ENCODE results near the gene POC1A.
A peak's percentile ranks its signal among the peaks of the same experiment; 100 is the strongest.
"Not testable (repeated sequence)": the region's sequence is repeated elsewhere in the genome, so short reads cannot be mapped to it uniquely, and the experiment has no call there.

POC1A gene

DNA sequence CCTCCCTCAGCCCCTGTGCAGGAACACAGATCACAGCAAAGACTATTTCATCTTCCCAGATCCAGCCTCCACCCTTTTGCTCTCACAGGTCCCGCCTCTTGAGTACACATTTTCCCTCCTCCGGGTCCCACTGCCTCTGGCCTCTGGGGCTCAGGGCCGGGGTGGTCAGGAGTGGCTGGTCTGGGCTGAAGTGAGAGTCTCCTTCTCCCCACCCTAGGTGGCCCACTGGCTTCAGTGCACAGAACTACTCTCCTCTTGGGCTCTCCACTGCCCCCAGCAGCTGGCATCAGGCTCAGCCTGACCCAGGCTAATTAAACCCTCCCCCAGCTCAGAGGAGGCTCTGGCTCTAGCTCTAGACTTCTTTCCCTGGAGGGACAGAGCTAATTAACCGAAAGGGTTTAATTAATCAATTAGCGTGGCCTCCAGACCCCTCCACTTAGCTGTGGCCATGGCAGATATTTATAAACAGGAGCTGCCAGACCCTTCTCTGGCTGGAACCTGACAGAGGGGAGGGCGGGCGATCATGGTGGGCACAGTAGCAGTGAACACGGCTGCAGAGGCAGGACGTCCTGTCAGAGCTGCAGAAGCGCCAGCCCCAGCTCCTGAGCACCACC, 113.0 kb downstream of the POC1A start:
- peaks cover 20% of the 10 kb centered on the region for H3K27me3 Mint-ChIP-seq
- H3K4me1 Mint-ChIP-seq: peaks cover 17% of the 10 kb centered on the region
- no peak overlapping the region for H3K4me3 Mint-ChIP-seq
- H3K9me3 Mint-ChIP-seq: no peaks in the 10 kb centered on the region
- ATAC-seq: no peak
- no peak overlapping the region for H3K27ac Mint-ChIP-seq
- no peaks in the 10 kb centered on the region for H3K36me3 Mint-ChIP-seq

- no peaks in the 10 kb centered on the region for H3K36me3 Mint-ChIP-seq
- ATAC-seq: no peak
- H3K27me3 Mint-ChIP-seq: peaks cover 20% of the 10 kb centered on the region
- H3K4me1 Mint-ChIP-seq: peaks cover 23% of the 10 kb centered on the region
- no peaks in the 10 kb centered on the region for H3K9me3 Mint-ChIP-seq
- H3K27ac Mint-ChIP-seq: no peak overlapping the region
- no peak overlapping the region for H3K4me3 Mint-ChIP-seq
These were observed 113.6 kb downstream of the POC1A start for GRCh38 chr3:52040600-52040999.

DNA sequence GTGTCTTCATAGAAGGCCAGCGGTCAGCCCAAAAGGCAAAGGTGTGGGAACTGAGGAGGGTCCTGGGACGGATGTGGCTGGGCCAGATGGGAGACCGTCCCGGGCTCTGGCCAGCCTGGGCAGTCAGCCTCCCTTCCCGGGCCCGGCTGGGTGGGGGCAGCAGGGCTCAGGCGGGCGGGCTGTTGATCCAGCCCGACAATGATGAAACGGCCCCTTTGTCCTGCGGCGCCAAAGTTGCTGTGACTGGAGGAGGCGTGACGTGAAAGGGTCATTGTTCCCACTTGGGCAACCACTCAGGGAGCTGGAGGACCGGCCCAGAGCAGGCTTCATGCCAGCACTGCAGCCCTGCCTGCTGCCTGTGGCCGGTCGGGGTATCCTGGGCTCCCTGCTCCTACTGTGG, 114.4 kb downstream of the POC1A start:
- ATAC-seq: no peak
- no peaks in the 10 kb centered on the region for H3K9me3 Mint-ChIP-seq
- no peaks in the 10 kb centered on the region for H3K36me3 Mint-ChIP-seq
- H3K27me3 Mint-ChIP-seq: peaks cover 21% of the 10 kb centered on the region
- H3K27ac Mint-ChIP-seq: no peak overlapping the region
- no peak overlapping the region for H3K4me3 Mint-ChIP-seq
- H3K4me1 Mint-ChIP-seq: peaks cover 25% of the 10 kb centered on the region

DNA sequence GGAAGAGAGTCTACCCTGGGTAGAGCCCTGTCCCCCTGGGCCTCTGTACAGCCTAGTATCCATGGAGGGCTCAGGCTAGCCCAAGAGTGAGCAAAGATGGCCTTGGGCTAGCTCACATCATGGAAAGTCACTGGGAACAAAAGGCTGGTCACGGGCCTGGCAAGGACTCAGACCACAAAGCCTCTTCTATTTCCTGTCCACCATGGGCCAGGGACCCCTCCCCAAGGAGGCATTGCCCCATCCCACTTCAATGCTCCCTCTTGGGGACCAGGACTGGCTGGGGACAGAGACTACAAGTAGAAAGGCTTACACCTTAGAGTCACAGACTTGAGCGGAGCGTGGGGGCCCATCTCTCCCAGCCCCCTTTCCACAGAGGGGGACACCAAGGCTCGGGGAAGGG, 114.8 kb downstream of the POC1A start:
- Mint-ChIP-seq H3K9me3 (no peaks in the 10 kb centered on the region), H3K4me1 (peaks cover 25% of the 10 kb centered on the region), H3K4me3 (no peak overlapping the region), H3K27me3 (peaks cover 25% of the 10 kb centered on the region), H3K27ac (no peak overlapping the region), H3K36me3 (no peaks in the 10 kb centered on the region)
- ATAC-seq: no peak

DNA sequence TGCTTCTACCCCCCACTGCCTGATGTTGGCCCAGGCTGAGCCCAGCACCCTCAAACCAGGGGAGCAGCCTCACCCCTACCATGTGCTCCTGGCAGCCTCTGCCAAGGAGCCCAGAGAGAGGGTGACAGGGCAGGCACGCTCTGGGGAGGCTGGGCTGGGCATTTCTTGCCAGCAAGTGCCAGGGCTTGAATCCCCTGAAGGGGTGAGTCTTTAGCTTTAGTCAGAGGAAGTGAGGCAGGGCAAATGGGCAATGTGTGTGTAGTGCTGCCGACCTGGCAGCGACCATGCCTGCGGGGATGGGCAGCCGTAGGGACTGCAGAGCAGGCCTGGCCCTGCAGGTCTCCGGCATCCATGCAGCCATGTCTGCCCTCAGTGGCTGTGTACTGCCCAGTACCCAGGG, 116.0 kb downstream of the POC1A start:
- Mint-ChIP-seq H3K27me3 (peaks cover 37% of the 10 kb centered on the region), H3K36me3 (no peaks in the 10 kb centered on the region), H3K27ac (no peak overlapping the region), H3K4me1 (peaks cover 25% of the 10 kb centered on the region), H3K4me3 (no peak overlapping the region), H3K9me3 (no peaks in the 10 kb centered on the region)
- ATAC-seq: no peak

- H3K9me3 Mint-ChIP-seq: no peaks in the 10 kb centered on the region
- H3K27ac Mint-ChIP-seq: no peak overlapping the region
- H3K36me3 Mint-ChIP-seq: no peaks in the 10 kb centered on the region
- ATAC-seq: no peak
- peaks cover 37% of the 10 kb centered on the region for H3K27me3 Mint-ChIP-seq
- H3K4me3 Mint-ChIP-seq: no peak overlapping the region
- peaks cover 23% of the 10 kb centered on the region for H3K4me1 Mint-ChIP-seq
These were observed 116.9 kb downstream of the POC1A start for GRCh38 chr3:52037291-52037690.

DNA sequence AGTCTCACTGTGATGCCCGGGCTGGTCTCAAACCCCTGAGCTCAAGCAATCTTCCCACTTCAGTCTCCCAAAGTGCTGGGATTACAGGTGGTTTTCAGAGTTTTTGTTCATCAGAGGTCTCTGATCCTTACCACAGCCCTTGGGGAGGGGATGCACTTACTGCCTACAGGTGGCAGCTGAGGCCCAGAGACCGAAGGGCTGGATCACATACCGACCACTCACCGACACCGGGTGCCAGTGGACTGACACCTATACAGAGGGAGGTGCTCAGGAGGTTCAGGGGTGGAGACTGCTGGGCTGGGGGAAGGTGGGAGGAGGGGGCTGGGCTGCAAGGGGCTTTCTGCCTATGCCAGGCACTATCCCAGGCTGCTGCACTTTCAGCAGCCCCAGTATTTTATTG, 117.4 kb downstream of the POC1A start:
- ATAC-seq: no peak
- Mint-ChIP-seq H3K27ac (no peak overlapping the region), H3K4me3 (no peak overlapping the region), H3K9me3 (peaks cover 3% of the 10 kb centered on the region), H3K4me1 (peaks cover 18% of the 10 kb centered on the region), H3K27me3 (peaks cover 34% of the 10 kb centered on the region), H3K36me3 (no peaks in the 10 kb centered on the region)

DNA sequence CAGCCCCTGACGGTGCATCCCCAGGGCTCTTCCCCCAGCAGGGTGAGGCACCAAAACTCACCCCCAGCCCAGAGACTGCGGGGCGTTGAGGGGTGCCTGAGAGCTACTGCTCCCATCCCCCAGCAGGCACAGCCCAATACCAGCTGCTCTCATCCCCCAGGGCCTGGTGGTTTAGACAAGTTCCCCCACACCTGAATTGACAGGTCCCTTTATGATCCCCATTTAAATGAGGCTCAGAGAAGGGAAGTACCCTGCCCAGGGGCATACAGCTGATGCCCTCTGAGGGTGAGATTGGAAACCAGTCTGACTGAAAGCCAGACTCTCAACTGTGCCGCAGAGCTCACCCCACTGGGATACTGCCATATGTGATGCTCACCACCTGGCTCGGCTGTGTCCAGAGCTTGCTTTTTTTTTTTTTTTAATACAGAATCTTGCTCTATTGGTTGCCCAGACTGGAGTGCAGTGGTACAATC, 118.0 kb downstream of the POC1A start:
- peaks cover 28% of the 10 kb centered on the region for H3K27me3 Mint-ChIP-seq
- no peaks in the 10 kb centered on the region for H3K36me3 Mint-ChIP-seq
- peaks cover 3% of the 10 kb centered on the region for H3K9me3 Mint-ChIP-seq
- no peak overlapping the region for H3K27ac Mint-ChIP-seq
- no peak overlapping the region for H3K4me3 Mint-ChIP-seq
- H3K4me1 Mint-ChIP-seq: peaks cover 15% of the 10 kb centered on the region
- peak; percentile 85 for ATAC-seq

DNA sequence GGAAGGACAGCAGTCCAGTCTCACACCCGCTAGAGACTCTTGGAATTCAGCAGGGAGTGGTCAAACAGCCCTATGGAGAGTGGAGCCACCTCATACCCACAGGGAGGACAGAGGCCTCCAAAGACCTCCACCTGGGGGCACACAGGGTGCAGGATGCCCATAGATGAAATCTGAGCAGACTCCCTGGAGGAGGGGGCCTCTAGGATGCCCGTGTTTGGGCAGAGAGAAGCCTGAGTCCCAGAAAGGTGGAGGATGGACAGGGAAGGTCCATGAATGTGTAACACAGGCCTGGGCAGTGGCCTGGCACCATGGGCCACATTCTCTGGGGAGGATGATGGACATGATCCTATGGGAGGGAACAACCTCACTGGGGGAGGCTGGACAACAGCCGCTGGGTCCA, 119.6 kb downstream of the POC1A start:
- H3K36me3 Mint-ChIP-seq: no peaks in the 10 kb centered on the region
- H3K9me3 Mint-ChIP-seq: peaks cover 3% of the 10 kb centered on the region
- no peak overlapping the region for H3K27ac Mint-ChIP-seq
- no peak for ATAC-seq
- peaks cover 22% of the 10 kb centered on the region for H3K27me3 Mint-ChIP-seq
- H3K4me1 Mint-ChIP-seq: peaks cover 15% of the 10 kb centered on the region
- no peak overlapping the region for H3K4me3 Mint-ChIP-seq

DNA sequence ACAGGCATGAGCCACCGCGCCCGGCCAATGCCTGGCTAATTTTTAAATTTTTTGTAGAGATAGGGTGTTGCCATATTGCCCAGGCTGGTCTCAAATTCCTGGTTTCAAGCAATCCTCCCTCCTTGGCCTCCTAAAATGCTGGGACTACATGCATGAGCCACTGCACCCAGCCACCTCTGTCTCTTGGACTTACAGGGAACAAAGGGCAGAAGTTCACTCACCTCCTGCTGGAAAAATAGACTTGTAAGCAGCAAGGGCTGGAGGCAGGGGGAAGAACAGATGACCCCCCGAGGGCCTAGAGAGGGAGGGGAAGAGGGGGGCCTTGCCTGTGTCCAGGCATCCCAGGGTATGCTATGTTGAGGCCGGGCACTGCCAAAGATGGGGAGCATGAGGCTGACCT, 120.0 kb downstream of the POC1A start:
- no peak for ATAC-seq

GRCh38 chr3:52033748-52034147, 120.5 kb downstream of the POC1A start:
- H3K4me1 Mint-ChIP-seq: peaks cover 15% of the 10 kb centered on the region
- peaks cover 17% of the 10 kb centered on the region for H3K27me3 Mint-ChIP-seq

More for the DNA sequence above, 120.0 kb downstream of the POC1A start:
- Mint-ChIP-seq H3K36me3 (no peaks in the 10 kb centered on the region), H3K9me3 (peaks cover 3% of the 10 kb centered on the region), H3K4me1 (peaks cover 15% of the 10 kb centered on the region), H3K27ac (no peak overlapping the region), H3K4me3 (no peak overlapping the region), H3K27me3 (peaks cover 18% of the 10 kb centered on the region)

DNA sequence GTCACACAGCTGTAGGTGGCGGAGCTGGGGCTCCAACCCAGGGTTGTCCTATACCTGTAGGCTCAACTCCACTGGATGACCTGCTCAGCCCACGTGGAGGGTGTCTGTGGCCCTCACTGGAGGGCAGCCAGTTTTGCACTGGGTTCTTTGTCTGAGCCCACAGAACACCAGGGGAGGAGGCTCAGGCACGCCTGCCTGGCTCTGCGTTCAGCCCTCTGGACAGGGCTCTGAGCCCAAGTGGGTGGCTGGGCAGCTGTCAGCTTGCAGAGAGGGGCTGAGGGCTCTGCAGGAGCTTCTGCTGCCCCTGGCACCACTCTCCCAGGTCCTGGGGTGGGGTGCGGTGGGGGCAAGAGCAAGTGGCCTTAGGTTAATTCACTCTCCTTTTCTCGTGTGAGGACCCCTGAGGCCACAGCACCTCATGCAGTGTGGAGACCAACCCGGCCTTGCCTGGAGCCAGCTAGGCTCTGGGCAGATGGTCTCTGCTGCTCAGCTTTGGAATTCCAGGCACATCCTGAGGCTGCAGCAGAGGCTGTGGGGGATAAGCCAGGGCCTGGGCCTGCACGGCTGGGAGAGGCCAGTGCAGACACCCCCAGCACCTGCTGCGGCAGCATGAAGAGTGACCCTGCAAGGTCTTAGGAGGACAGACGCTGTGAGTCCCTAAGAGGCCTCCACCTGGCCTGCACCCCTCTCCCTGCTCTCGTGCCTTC, 121.4 kb downstream of the POC1A start:
- no peak for ATAC-seq
- Mint-ChIP-seq H3K4me3 (no peak overlapping the region), H3K27ac (no peak overlapping the region), H3K27me3 (peaks cover 21% of the 10 kb centered on the region), H3K9me3 (peaks cover 3% of the 10 kb centered on the region), H3K4me1 (peaks cover 15% of the 10 kb centered on the region), H3K36me3 (no peaks in the 10 kb centered on the region)

More at GRCh38 chr3:52033748-52034147, 120.5 kb downstream of the POC1A start:
- not testable (repeated sequence) for H3K4me3 Mint-ChIP-seq, H3K9me3 Mint-ChIP-seq, H3K27ac Mint-ChIP-seq, ATAC-seq, H3K36me3 Mint-ChIP-seq

DNA sequence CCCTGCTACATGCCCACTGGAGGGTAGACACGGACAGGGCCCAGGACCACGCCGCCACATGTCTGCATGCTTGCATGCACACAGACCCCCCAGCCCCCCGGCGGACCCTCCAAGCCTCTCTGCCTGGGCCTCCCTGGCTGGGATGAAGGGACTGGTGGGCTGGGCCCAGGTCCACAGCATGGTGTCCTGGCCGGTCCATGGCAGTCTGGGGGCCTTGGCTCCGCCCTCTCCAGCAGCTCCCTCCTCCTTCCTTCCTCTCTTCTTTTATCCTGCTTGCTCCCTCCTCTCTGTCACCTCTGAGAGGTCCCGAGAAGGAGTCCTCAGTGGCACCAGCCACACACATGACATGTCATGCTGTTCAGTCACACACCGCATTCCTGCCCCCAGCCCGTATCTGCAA, 122.3 kb downstream of the POC1A start:
- H3K27me3 Mint-ChIP-seq: peaks cover 26% of the 10 kb centered on the region
- no peaks in the 10 kb centered on the region for H3K36me3 Mint-ChIP-seq
- no peak overlapping the region for H3K27ac Mint-ChIP-seq
- peaks cover 3% of the 10 kb centered on the region for H3K9me3 Mint-ChIP-seq
- no peak overlapping the region for H3K4me3 Mint-ChIP-seq
- ATAC-seq: no peak
- H3K4me1 Mint-ChIP-seq: peaks cover 14% of the 10 kb centered on the region

DNA sequence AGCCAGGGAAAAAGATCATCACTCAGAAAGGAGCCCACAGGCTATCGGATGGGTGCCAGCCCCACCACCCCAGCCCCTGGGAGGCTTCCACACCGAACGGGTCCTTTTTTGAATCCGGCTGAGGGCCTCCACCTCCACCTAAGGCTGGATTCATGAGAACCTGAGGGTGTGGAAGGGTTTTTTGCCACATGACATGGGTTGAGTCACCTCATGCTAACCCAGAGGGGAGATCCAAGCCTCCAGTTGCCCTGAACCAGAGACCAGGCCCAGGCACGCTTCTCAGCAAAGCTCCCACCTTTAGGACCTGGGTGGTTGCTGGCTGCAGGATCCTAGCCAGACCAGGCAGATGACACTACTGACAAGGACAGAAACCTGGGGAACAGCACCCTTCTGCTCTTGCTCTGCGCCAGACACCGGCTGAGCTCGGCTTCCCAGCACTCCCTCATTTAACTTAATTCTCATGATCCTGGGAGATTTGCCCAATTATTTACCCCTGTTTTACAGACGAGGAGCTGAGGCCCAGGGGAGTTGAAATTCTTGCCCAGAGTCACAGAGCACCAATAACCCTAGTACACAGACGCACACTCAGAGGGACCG, 123.4 kb downstream of the POC1A start:
- no peak for ATAC-seq
- Mint-ChIP-seq H3K4me3 (no peak overlapping the region), H3K27ac (no peak overlapping the region)

GRCh38 chr3:52029535-52029934, 124.7 kb downstream of the POC1A start:
- Mint-ChIP-seq H3K27me3 (peaks cover 24% of the 10 kb centered on the region), H3K4me1 (peaks cover 6% of the 10 kb centered on the region)

More for the DNA sequence above, 123.4 kb downstream of the POC1A start:
- peaks cover 4% of the 10 kb centered on the region for H3K4me1 Mint-ChIP-seq
- no peaks in the 10 kb centered on the region for H3K36me3 Mint-ChIP-seq
- H3K27me3 Mint-ChIP-seq: peaks cover 26% of the 10 kb centered on the region
- peaks cover 3% of the 10 kb centered on the region for H3K9me3 Mint-ChIP-seq

GRCh38 chr3:52029053-52029452, 125.2 kb downstream of the POC1A start:
- Mint-ChIP-seq H3K9me3 (peaks cover 3% of the 10 kb centered on the region), H3K4me1 (peaks cover 11% of the 10 kb centered on the region), H3K4me3 (no peak overlapping the region), H3K27ac (no peak overlapping the region), H3K27me3 (peaks cover 24% of the 10 kb centered on the region), H3K36me3 (no peaks in the 10 kb centered on the region)
- no peak for ATAC-seq

More at GRCh38 chr3:52029535-52029934, 124.7 kb downstream of the POC1A start:
- no peak for ATAC-seq
- Mint-ChIP-seq H3K27ac (no peak overlapping the region), H3K36me3 (no peaks in the 10 kb centered on the region), H3K9me3 (peaks cover 3% of the 10 kb centered on the region), H3K4me3 (no peak overlapping the region)
